Measurements from ENCODE around the gene EDC3. TPM values are rescaled to one million over a fixed set of nuclear protein-coding genes. Genes with fewer than 3 reads are reported as not detected.
A peak's percentile ranks its signal among the peaks of the same experiment; 100 is the strongest.

EDC3 gene
- total RNA-seq, 8 experiments from 2014 or later: 8.8 to 47.1 (median 29.1) TPM

- in situ Hi-C loops (cut with MboI; ENCODE audit: low pct_unique_long_range_greater_than_20kb in 2 of 9, low sequenced_read_pairs in 9 of 9, unreplicated experiment in 9 of 9): no loop called here
- Histone ChIP-seq H3K4me1 (replicated peaks in 1 of 2) (peaks cover 0 to 4% of the 10 kb centered on the region in 2 donors), H3K27ac (peak within 1 kb of the TSS; percentile 40 to 80), H3K4me3 (peak within 1 kb of the TSS; percentile 33 to 46 (median 36))
- ATAC-seq (replicated peaks in 6 of 8): peak; percentile 37 to 66 (median 50)
- 40% methylated on average over 1 of the region's 10 CpGs; no CpG with 5 or more reads in 9 of the 10 experiments for WGBS, 10 experiments
These were observed 29.5 kb upstream of the EDC3 start, which contains the start of gene CYP1A1 for GRCh38 chr15:74725225-74725774. CYP1A1 (minus strand) TSS chr15:74725528; CDS start chr15:74723097, 2,431 bp downstream.

- ATAC-seq (replicated peaks in 6 of 8): no peak
- in situ Hi-C loops (cut with MboI; ENCODE audit: low pct_unique_long_range_greater_than_20kb in 2 of 9, low sequenced_read_pairs in 9 of 9, unreplicated experiment in 9 of 9): no loop called here
- Histone ChIP-seq H3K4me1 (replicated peaks in 1 of 2) (peaks cover 0 to 4% of the 10 kb centered on the region in 2 donors), H3K4me3 (no peak overlapping the region), H3K27ac (no peak overlapping the region)
These were observed 28.9 kb upstream of the EDC3 start for GRCh38 chr15:74724570-74725224.

- peak; percentile 15 to 58 (median 37) for ATAC-seq (replicated peaks in 6 of 8)
- 71 to 100% (median 80%) methylated on average over 1 of the region's 1 CpG; no CpG with 5 or more reads in 5 of the 10 experiments for WGBS, 10 experiments
- H3K4me1 ChIP-seq (replicated peaks in 1 of 2): peaks cover 0 to 4% of the 10 kb centered on the region in 2 donors
- H3K27ac ChIP-seq: no peak overlapping the region
- no peak overlapping the region for H3K4me3 ChIP-seq
- in situ Hi-C loops (cut with MboI; ENCODE audit: low pct_unique_long_range_greater_than_20kb in 2 of 9, low sequenced_read_pairs in 9 of 9, unreplicated experiment in 9 of 9): no loop called here
These were observed 28.0 kb upstream of the EDC3 start for GRCh38 chr15:74723754-74724334.

- WGBS, 10 experiments: 88 to 100% (median 100%) methylated on average over 1 of the region's 1 CpG; no CpG with 5 or more reads in 6 of the 10 experiments
- peaks cover 0 to 4% of the 10 kb centered on the region in 2 donors for H3K4me1 ChIP-seq (replicated peaks in 1 of 2)
- in situ Hi-C loops (cut with MboI; ENCODE audit: low pct_unique_long_range_greater_than_20kb in 2 of 9, low sequenced_read_pairs in 9 of 9, unreplicated experiment in 9 of 9): no loop called here
- H3K27ac ChIP-seq: no peak overlapping the region
- H3K4me3 ChIP-seq: no peak overlapping the region
- ATAC-seq (replicated peaks in 6 of 8): no peak
These were observed 27.4 kb upstream of the EDC3 start for GRCh38 chr15:74723187-74723586.

GRCh38 chr15:74722591-74722990 lies 26.8 kb upstream of the EDC3 start:
- in situ Hi-C loops (cut with MboI; ENCODE audit: low pct_unique_long_range_greater_than_20kb in 2 of 9, low sequenced_read_pairs in 9 of 9, unreplicated experiment in 9 of 9): no loop called here
- H3K27ac ChIP-seq: no peak overlapping the region
- no peak for ATAC-seq (replicated peaks in 6 of 8)
- 52 to 98% (median 90%) methylated on average over 7 to 9 of the region's 13 CpGs; no CpG with 5 or more reads in 7 of the 10 experiments for WGBS, 10 experiments
- H3K4me3 ChIP-seq: no peak overlapping the region
- peaks cover 0 to 4% of the 10 kb centered on the region in 2 donors for H3K4me1 ChIP-seq (replicated peaks in 1 of 2)

- in situ Hi-C loops (cut with MboI; ENCODE audit: low pct_unique_long_range_greater_than_20kb in 2 of 9, low sequenced_read_pairs in 9 of 9, unreplicated experiment in 9 of 9): no loop called here
- no peak overlapping the region for H3K4me3 ChIP-seq
- WGBS, 10 experiments: 0 to 93% (median 79%) methylated on average over 1 to 5 of the region's 5 CpGs
- H3K4me1 ChIP-seq (replicated peaks in 1 of 2): no peaks in the 10 kb centered on the region
- H3K27ac ChIP-seq: no peak overlapping the region
- peak in 3 of 8 experiments; percentile 63 to 86 (median 72) for ATAC-seq (replicated peaks in 6 of 8)
These were observed 20.8 kb upstream of the EDC3 start for GRCh38 chr15:74716651-74717050.

- Histone ChIP-seq H3K27ac (no peak overlapping the region), H3K4me3 (no peak overlapping the region), H3K4me1 (replicated peaks in 1 of 2) (no peaks in the 10 kb centered on the region)
- in situ Hi-C loops (cut with MboI; ENCODE audit: low pct_unique_long_range_greater_than_20kb in 2 of 9, low sequenced_read_pairs in 9 of 9, unreplicated experiment in 9 of 9): no loop called here
- WGBS, 10 experiments: 7 to 97% (median 78%) methylated on average over 1 to 3 of the region's 3 CpGs
- ATAC-seq (replicated peaks in 6 of 8): no peak
These were observed 16.5 kb upstream of the EDC3 start for GRCh38 chr15:74712311-74712710.

GRCh38 chr15:74710319-74711094 lies 14.7 kb upstream of the EDC3 start:
- H3K27ac ChIP-seq: no peak overlapping the region
- no peak overlapping the region for H3K4me3 ChIP-seq
- 16 to 100% (median 48%) methylated on average over 1 to 3 of the region's 3 CpGs; no CpG with 5 or more reads in 4 of the 10 experiments for WGBS, 10 experiments
- in situ Hi-C loops (cut with MboI; ENCODE audit: low pct_unique_long_range_greater_than_20kb in 2 of 9, low sequenced_read_pairs in 9 of 9, unreplicated experiment in 9 of 9): no loop called here
- no peaks in the 10 kb centered on the region for H3K4me1 ChIP-seq (replicated peaks in 1 of 2)
- ATAC-seq (replicated peaks in 6 of 8): no peak

GRCh38 chr15:74709892-74710291 lies 14.1 kb upstream of the EDC3 start:
- no peak for ATAC-seq (replicated peaks in 6 of 8)
- WGBS, 10 experiments: 6 to 80% (median 33%) methylated on average over 1 to 3 of the region's 3 CpGs; no CpG with 5 or more reads in 1 of the 10 experiments

GRCh38 chr15:74709011-74709410 lies 13.2 kb upstream of the EDC3 start:
- H3K4me3 ChIP-seq: no peak overlapping the region
- WGBS, 10 experiments: 0 to 67% (median 45%) methylated on average over 1 of the region's 1 CpG
- peak in 2 of 8 experiments; percentile 38 to 45 for ATAC-seq (replicated peaks in 6 of 8)
- in situ Hi-C loops (cut with MboI; ENCODE audit: low pct_unique_long_range_greater_than_20kb in 2 of 9, low sequenced_read_pairs in 9 of 9, unreplicated experiment in 9 of 9): no loop called here
- no peak overlapping the region for H3K27ac ChIP-seq
- H3K4me1 ChIP-seq (replicated peaks in 1 of 2): no peaks in the 10 kb centered on the region

More at GRCh38 chr15:74709892-74710291, 14.1 kb upstream of the EDC3 start:
- Histone ChIP-seq H3K4me1 (replicated peaks in 1 of 2) (no peaks in the 10 kb centered on the region), H3K4me3 (no peak overlapping the region), H3K27ac (no peak overlapping the region)
- in situ Hi-C loops (cut with MboI; ENCODE audit: low pct_unique_long_range_greater_than_20kb in 2 of 9, low sequenced_read_pairs in 9 of 9, unreplicated experiment in 9 of 9): no loop called here

- Histone ChIP-seq H3K4me1 (replicated peaks in 1 of 2) (peaks cover 10 to 18% of the 10 kb centered on the region in 2 donors), H3K4me3 (peak overlapping the region in 3 of 5 donors; percentile 69 to 82 (median 74)), H3K27ac (no peak overlapping the region)
- WGBS, 10 experiments: 6 to 100% (median 67%) methylated on average over 1 to 2 of the region's 2 CpGs; no CpG with 5 or more reads in 1 of the 10 experiments
- ATAC-seq (replicated peaks in 6 of 8): no peak
- in situ Hi-C loops (cut with MboI; ENCODE audit: low pct_unique_long_range_greater_than_20kb in 2 of 9, low sequenced_read_pairs in 9 of 9, unreplicated experiment in 9 of 9): no loop called here
These were observed 984 bp upstream of the EDC3 start for GRCh38 chr15:74696808-74697207.

- no peak for ATAC-seq (replicated peaks in 6 of 8)
- in situ Hi-C loops (cut with MboI; ENCODE audit: low pct_unique_long_range_greater_than_20kb in 2 of 9, low sequenced_read_pairs in 9 of 9, unreplicated experiment in 9 of 9): no loop called here
- H3K4me1 ChIP-seq (replicated peaks in 1 of 2): peaks cover 10 to 18% of the 10 kb centered on the region in 2 donors
- H3K4me3 ChIP-seq: peak overlapping the region; percentile 69 to 98 (median 79)
- 0 to 10% (median 1%) methylated on average over 1 to 10 of the region's 10 CpGs; no CpG with 5 or more reads in 2 of the 10 experiments for WGBS, 10 experiments
- H3K27ac ChIP-seq: peak overlapping the region; percentile 91 to 97
These were observed 540 bp upstream of the EDC3 start for GRCh38 chr15:74696398-74696729.

GRCh38 chr15:74692327-74692726 lies 3.5 kb downstream of the EDC3 start:
- 40 to 100% (median 90%) methylated on average over 1 of the region's 1 CpG; no CpG with 5 or more reads in 2 of the 10 experiments for WGBS, 10 experiments
- ATAC-seq (replicated peaks in 6 of 8): no peak
- in situ Hi-C loops (cut with MboI; ENCODE audit: low pct_unique_long_range_greater_than_20kb in 2 of 9, low sequenced_read_pairs in 9 of 9, unreplicated experiment in 9 of 9): no loop called here
- Histone ChIP-seq H3K4me3 (no peak overlapping the region), H3K4me1 (replicated peaks in 1 of 2) (peaks cover 10 to 18% of the 10 kb centered on the region in 2 donors), H3K27ac (no peak overlapping the region)

All from motor neuron (in vitro differentiated cells).